Astrocyte (in vitro differentiated cells and primary cell): ENCODE data around the gene VSNL1. TPM values are rescaled to one million over a fixed set of nuclear protein-coding genes. Genes with fewer than 3 reads are reported as not detected.

Experiments used
- DNase-seq: peaks from one replicate; pipeline ENCODE4 v3.0.0-alpha.2; 2010; ENCODE audit warnings: low read depth
- FAIRE-seq: peaks from 2 replicates; lab custom pipeline; 2011; peaks lifted over from hg19 to GRCh38; lab: Jason Lieb, UNC
- H2AFZ ChIP-seq: 2 replicates; pipeline ENCODE4 v1.6.0; 2012; ENCODE audit warnings: low read depth, low read length, inconsistent platforms
- H3K27ac ChIP-seq: 2 replicates; pipeline ENCODE4 v1.5.1; 2011; ENCODE audit warnings: low read depth, low read length, inconsistent platforms
- H3K27me3 ChIP-seq: 2 replicates; pipeline ENCODE4 v1.6.0; 2011; ENCODE audit warnings: low read length, inconsistent platforms; ENCODE audit not compliant: insufficient read depth
- H3K36me3 ChIP-seq: 2 replicates; pipeline ENCODE4 v1.5.1; 2011; ENCODE audit warnings: low read length, inconsistent platforms; ENCODE audit not compliant: insufficient read depth
- H3K4me1 ChIP-seq: 2 replicates; pipeline ENCODE4 v1.5.1; 2011; ENCODE audit warnings: low read length, inconsistent platforms; ENCODE audit not compliant: insufficient read depth
- H3K4me2 ChIP-seq: 2 replicates; pipeline ENCODE4 v1.6.0; 2012; ENCODE audit warnings: low read length, inconsistent platforms
- H3K4me3 ChIP-seq: 2 replicates; pipeline ENCODE4 v1.5.1; 2011; ENCODE audit warnings: low read depth, mild to moderate bottlenecking, low read length, inconsistent platforms; ENCODE audit not compliant: insufficient read depth
- H3K79me2 ChIP-seq: 2 replicates; pipeline ENCODE4 v1.6.0; 2012; ENCODE audit warnings: mild to moderate bottlenecking, low read length, inconsistent platforms; ENCODE audit not compliant: insufficient read depth
- H3K9ac ChIP-seq: 2 replicates; pipeline ENCODE4 v1.6.0; 2012; ENCODE audit warnings: mild to moderate bottlenecking, low read length, inconsistent platforms
- H3K9me3 ChIP-seq: 2 replicates; pipeline ENCODE4 v1.5.1; 2012; ENCODE audit warnings: low read depth, mild to moderate bottlenecking, low read length, inconsistent platforms; ENCODE audit not compliant: insufficient read depth
- H4K20me1 ChIP-seq: 2 replicates; pipeline ENCODE4 v1.6.0; 2012; ENCODE audit warnings: low read length, inconsistent platforms; ENCODE audit not compliant: insufficient read depth
- H3K27ac Mint-ChIP-seq: one replicate; pipeline ENCODE4 v1.8.0; 2021; ENCODE audit warnings: mild to moderate bottlenecking, mixed read lengths; ENCODE audit not compliant: unreplicated experiment
- H3K27me3 Mint-ChIP-seq: one replicate; pipeline ENCODE4 v1.8.0; 2021; ENCODE audit warnings: low read depth, mixed read lengths; ENCODE audit not compliant: unreplicated experiment
- H3K36me3 Mint-ChIP-seq: one replicate; pipeline ENCODE4 v1.8.0; 2021; ENCODE audit warnings: low read depth, mixed read lengths; ENCODE audit not compliant: unreplicated experiment
- H3K4me1 Mint-ChIP-seq: one replicate; pipeline ENCODE4 v1.8.0; 2021; ENCODE audit warnings: low read depth, mixed read lengths; ENCODE audit not compliant: unreplicated experiment
- H3K4me3 Mint-ChIP-seq: one replicate; pipeline ENCODE4 v1.8.0; 2021; ENCODE audit warnings: mild to moderate bottlenecking, moderate library complexity, mixed read lengths; ENCODE audit not compliant: unreplicated experiment
- H3K9me3 Mint-ChIP-seq: one replicate; pipeline ENCODE4 v1.8.0; 2021; ENCODE audit warnings: mild to moderate bottlenecking, mixed read lengths; ENCODE audit not compliant: unreplicated experiment
- EZH2 ChIP-seq: IDR thresholded peaks from 2 replicates; pipeline ENCODE4 v1.6.1; 2012; ENCODE audit warnings: mild to moderate bottlenecking, low read length, inconsistent platforms; ENCODE audit not compliant: insufficient read depth
- total RNA-seq: library from RNA; stranded (reverse); gene quantifications from 2 replicates; pipeline ENCODE4 v1.2.1, GENCODE V29; 2021
- TF ChIP-seq, protein P1 (sequence below): IDR thresholded peaks from 2 replicates; pipeline ENCODE4 v1.5.1; 2011; ENCODE audit warnings: low read depth, mild to moderate bottlenecking, inconsistent platforms, low read length, moderate library complexity; ENCODE audit not compliant: insufficient read depth

VSNL1 gene
- total RNA-seq, 1 donor from 2014 or later: 0.61 TPM

DNA sequence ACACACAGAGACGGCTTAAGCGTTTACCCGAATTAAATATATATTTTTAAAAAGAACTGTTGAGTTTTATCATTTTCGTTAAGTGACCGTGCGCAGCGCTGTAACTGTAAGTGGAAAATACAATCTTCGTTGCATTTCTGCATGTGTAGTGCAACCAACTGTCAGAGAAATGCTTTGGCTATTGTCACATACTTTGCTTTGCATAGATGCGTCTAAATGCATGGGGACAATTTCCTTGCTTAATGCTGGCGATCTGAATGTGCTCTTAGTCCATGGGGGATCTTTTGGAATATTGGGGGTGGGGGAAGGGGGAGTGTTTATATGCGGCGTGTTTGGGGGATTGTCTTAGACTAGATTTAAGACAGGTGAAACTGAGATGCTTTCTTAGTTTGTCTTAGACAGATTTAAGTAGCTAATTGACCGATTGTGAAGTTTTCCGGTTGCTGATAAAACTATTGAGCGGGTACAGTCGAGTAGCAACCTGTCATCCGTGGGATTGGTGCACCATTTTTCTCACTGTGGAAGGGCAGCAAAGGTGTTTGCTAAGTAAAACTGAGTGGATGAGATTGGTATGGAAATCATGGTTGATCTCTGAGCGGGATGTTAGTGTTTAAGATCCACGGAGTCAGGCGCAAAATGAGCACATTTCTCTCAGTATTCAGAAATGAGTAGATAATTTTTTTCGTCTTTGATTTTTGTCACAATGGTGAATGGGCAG lies 476 bp downstream of the VSNL1 start:
- H3K9me3 Mint-ChIP-seq: no peaks in the 10 kb centered on the region
- H3K4me1 ChIP-seq: peaks cover 32% of the 10 kb centered on the region
- no peaks in the 10 kb centered on the region for H3K27me3 ChIP-seq
- FAIRE-seq (no peak), DNase-seq (no peak)
- peak overlapping the region; percentile 87 for H3K9ac ChIP-seq
- peak overlapping the region; percentile 66 for H3K27ac Mint-ChIP-seq
- no peaks in the 10 kb centered on the region for H3K79me2 ChIP-seq
- H3K4me3 ChIP-seq: peak overlapping the region; percentile 94
- H3K9me3 ChIP-seq: no peaks in the 10 kb centered on the region
- peak overlapping the region; percentile 96 for H3K4me2 ChIP-seq
- H3K27me3 Mint-ChIP-seq: peaks cover 12% of the 10 kb centered on the region
- H3K36me3 ChIP-seq: no peaks in the 10 kb centered on the region
- H4K20me1 ChIP-seq: no peaks in the 10 kb centered on the region
- H3K36me3 Mint-ChIP-seq: no peaks in the 10 kb centered on the region
- H3K4me3 Mint-ChIP-seq: peak overlapping the region; percentile 91
- peak overlapping the region; percentile 87 for H2AFZ ChIP-seq
- TF ChIP-seq, protein P1, sequence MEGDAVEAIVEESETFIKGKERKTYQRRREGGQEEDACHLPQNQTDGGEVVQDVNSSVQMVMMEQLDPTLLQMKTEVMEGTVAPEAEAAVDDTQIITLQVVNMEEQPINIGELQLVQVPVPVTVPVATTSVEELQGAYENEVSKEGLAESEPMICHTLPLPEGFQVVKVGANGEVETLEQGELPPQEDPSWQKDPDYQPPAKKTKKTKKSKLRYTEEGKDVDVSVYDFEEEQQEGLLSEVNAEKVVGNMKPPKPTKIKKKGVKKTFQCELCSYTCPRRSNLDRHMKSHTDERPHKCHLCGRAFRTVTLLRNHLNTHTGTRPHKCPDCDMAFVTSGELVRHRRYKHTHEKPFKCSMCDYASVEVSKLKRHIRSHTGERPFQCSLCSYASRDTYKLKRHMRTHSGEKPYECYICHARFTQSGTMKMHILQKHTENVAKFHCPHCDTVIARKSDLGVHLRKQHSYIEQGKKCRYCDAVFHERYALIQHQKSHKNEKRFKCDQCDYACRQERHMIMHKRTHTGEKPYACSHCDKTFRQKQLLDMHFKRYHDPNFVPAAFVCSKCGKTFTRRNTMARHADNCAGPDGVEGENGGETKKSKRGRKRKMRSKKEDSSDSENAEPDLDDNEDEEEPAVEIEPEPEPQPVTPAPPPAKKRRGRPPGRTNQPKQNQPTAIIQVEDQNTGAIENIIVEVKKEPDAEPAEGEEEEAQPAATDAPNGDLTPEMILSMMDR: peak; percentile 7
- TF ChIP-seq EZH2: no peak
- peaks cover 20% of the 10 kb centered on the region for H3K4me1 Mint-ChIP-seq
- H3K27ac ChIP-seq: no peak overlapping the region

DNA sequence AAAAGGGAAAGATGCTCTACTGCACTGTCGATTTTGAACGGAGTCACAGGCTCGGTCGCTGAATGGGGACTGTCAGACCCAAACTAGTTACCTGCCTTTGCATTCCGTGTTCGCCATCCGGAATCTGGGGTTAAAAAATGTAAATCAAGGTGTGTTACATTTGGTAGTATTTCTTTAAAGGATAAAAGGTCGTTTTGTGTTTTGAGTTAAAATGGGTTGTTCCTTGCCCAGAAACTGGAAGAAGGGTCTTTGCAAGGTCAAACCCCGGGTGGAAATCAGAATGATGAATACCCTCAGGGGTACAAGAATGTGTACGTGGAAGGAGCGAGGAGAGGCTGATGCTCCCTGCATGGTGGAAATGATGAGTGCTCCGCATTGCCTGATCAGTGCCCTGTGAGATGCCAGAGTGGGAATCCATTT lies 1.0 kb downstream of the VSNL1 start:
- H3K27ac Mint-ChIP-seq: no peak overlapping the region
- peaks cover 12% of the 10 kb centered on the region for H3K27me3 Mint-ChIP-seq
- Histone ChIP-seq H3K4me3 (peak overlapping the region; percentile 94), H4K20me1 (no peaks in the 10 kb centered on the region), H3K9ac (peak overlapping the region; percentile 87), H3K4me1 (peaks cover 32% of the 10 kb centered on the region), H3K9me3 (no peaks in the 10 kb centered on the region), H3K4me2 (peak overlapping the region; percentile 96), H3K36me3 (no peaks in the 10 kb centered on the region), H2AFZ (peak overlapping the region; percentile 87), H3K27ac (no peak overlapping the region), H3K79me2 (no peaks in the 10 kb centered on the region), H3K27me3 (no peaks in the 10 kb centered on the region)
- H3K9me3 Mint-ChIP-seq: no peaks in the 10 kb centered on the region
- peaks cover 20% of the 10 kb centered on the region for H3K4me1 Mint-ChIP-seq
- no peak for DNase-seq
- H3K4me3 Mint-ChIP-seq: peak overlapping the region; percentile 91
- no peaks in the 10 kb centered on the region for H3K36me3 Mint-ChIP-seq
- TF ChIP-seq, protein P1: no peak
- TF ChIP-seq EZH2: no peak
- FAIRE-seq: no peak

DNA sequence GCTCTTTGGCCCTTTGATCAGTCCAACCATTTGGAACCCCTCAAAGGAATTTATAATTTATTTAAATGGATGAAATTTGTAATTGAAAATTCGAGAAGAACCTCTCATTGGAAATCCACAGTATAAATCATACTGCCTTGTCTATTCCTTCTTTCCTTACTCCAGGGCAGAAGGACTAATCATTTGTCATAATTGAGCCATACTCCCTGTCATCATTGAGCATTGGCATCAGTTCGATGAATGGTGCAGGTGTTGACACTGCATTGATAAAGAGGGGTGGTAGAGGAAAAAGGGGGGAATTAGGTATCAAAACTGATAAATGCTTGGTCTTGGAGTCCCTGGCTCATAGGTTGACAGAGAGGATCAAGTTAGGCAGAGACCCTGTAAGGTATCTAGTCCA lies 2.0 kb downstream of the VSNL1 start:
- no peaks in the 10 kb centered on the region for H3K27me3 ChIP-seq

More for the DNA sequence above, 2.0 kb downstream of the VSNL1 start:
- H3K4me2 ChIP-seq: no peak overlapping the region
- Mint-ChIP-seq H3K4me3 (no peak overlapping the region), H3K27ac (no peak overlapping the region), H3K27me3 (peaks cover 12% of the 10 kb centered on the region), H3K4me1 (peaks cover 20% of the 10 kb centered on the region), H3K36me3 (no peaks in the 10 kb centered on the region), H3K9me3 (no peaks in the 10 kb centered on the region)
- DNase-seq: no peak
- H3K4me1 ChIP-seq: peaks cover 32% of the 10 kb centered on the region
- no peaks in the 10 kb centered on the region for H3K36me3 ChIP-seq
- H3K9ac ChIP-seq: no peak overlapping the region
- H3K4me3 ChIP-seq: no peak overlapping the region
- no peak overlapping the region for H3K27ac ChIP-seq
- H4K20me1 ChIP-seq: no peaks in the 10 kb centered on the region
- H3K9me3 ChIP-seq: no peaks in the 10 kb centered on the region
- no peak overlapping the region for H2AFZ ChIP-seq
- no peaks in the 10 kb centered on the region for H3K79me2 ChIP-seq
- no peak for FAIRE-seq
- TF ChIP-seq, protein P1: no peak
- no peak for TF ChIP-seq EZH2
